Upper lobe of left lung (tissue), 6 donors: ENCODE data around the gene GALK2. TPM values are rescaled to one million over a fixed set of nuclear protein-coding genes. Genes with fewer than 3 reads are reported as not detected.

Source experiments
- ATAC-seq, 2 donors: fragments of 200-7000 bp; cut with Tn5 transposase; one replicate each; pipeline ENCODE4 v1.9.1; 2022; ENCODE audit warnings: mild to moderate bottlenecking in 2 of 2, moderate library complexity in 2 of 2; ENCODE audit not compliant: low FRiP score in 2 of 2
- DNase-seq, 2 donors: peaks; one replicate each; pipeline ENCODE4 v3.0.0-alpha.2; 2019 to 2020
- H3K27ac ChIP-seq, 4 donors: fragments of 200-600 bp; sonication (generic); one replicate each; pipeline ENCODE4 v1.5.1; 2016 to 2019
- H3K27me3 ChIP-seq, 4 donors: fragments of 200-600 bp; sonication (generic); one replicate each; pipeline ENCODE4 v1.5.1; 2017 to 2019
- H3K36me3 ChIP-seq, 4 donors: fragments of 200-600 bp; sonication (generic); one replicate each; pipeline ENCODE4 v1.5.1; 2016 to 2019
- H3K4me1 ChIP-seq, 4 donors: fragments of 200-600 bp; sonication (generic); one replicate each; pipeline ENCODE4 v1.5.1; 2018 to 2019
- H3K4me3 ChIP-seq, 4 donors: fragments of 200-600 bp; sonication (generic); one replicate each; pipeline ENCODE4 v1.5.1; 2017 to 2019; ENCODE audit warnings: mild to moderate bottlenecking in 2 of 4, moderate library complexity in 1 of 4
- H3K9me3 ChIP-seq, 4 donors: fragments of 200-600 bp; sonication (generic); one replicate each; pipeline ENCODE4 v1.5.1; 2018 to 2019
- CTCF ChIP-seq, 6 experiments: fragments of 450-650 bp in 4 of 6; fragments of 200-600 bp in 2 of 6; sonication (generic) in 2 of 6; IDR thresholded peaks; one replicate each; pipeline ENCODE4 v1.5.1; 2016 to 2019; ENCODE audit warnings: antibody characterized with exemption in 6 of 6
- EP300 ChIP-seq, 4 donors: sonication (generic); formaldehyde crosslinking; IDR thresholded peaks; one replicate each; pipeline ENCODE4 v1.5.1; 2017; ENCODE audit warnings: antibody characterized with exemption in 4 of 4, control low read depth in 2 of 4
- POLR2A ChIP-seq, 4 donors: fragments of 450-650 bp; IDR thresholded peaks; one replicate each; pipeline ENCODE4 v1.5.1; 2016 to 2017; ENCODE audit warnings: antibody characterized with exemption in 4 of 4, mild to moderate bottlenecking in 2 of 4
- POLR2AphosphoS5 ChIP-seq, 2 donors: sonication (generic); formaldehyde crosslinking; IDR thresholded peaks; one replicate each; pipeline ENCODE4 v1.5.1; 2017; ENCODE audit warnings: antibody characterized with exemption in 2 of 2
- WGBS, 2 donors: methylation state at CpG; one replicate each; pipeline ENCODE4 v1.1.5; 2017 to 2018; 5-methylcytosine and 5-hydroxymethylcytosine counted together
- total RNA-seq, 6 donors: library from RNA; depleted of rRNA in 4 of 6; stranded (reverse); fragments of >200 nt in 4 of 6; gene quantifications; one replicate each; pipeline versions ENCODE4 v1.1.0 to v1.2.1, GENCODE V29; 2016 to 2021
- donor health status: DM: no; HTN: no; CAD: no; lungs with moderate emphysema.
- donor health status: DM: no; HTN: yes; CAD: no; lungs with severe emphysema.

GALK2 gene
- total RNA-seq, 6 donors from 2014 or later, result 14.2 to 63.9 (median 40.7) TPM

DNA sequence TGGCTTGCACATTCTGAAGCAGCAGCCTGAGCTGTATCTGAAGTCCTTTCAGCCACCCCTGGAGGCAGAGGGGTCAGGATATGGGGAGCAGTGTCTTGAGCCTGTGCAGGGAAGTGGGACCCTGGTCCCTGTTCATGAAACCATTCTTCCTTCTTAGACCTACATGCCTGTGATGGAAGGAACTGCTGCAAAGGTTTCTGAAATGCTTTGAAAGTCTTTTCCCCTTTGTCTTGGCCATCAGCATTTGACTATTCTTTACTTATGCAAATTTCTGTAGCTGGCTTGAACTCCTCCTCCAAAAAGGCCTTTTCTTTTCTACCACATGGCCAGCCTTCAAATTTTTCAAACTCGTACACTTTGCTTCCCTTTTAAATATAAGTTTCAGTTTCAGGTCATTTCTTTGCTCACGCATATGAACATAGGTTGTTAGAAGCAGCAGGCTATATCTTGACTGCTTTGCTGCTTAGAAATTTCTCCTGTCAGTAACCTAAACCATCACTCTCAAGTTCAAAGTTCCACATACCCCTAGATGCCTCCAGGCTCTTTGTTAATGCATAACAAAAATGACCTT, 62.3 kb downstream of the GALK2 start:
- no peak for TF ChIP-seq POLR2AphosphoS5 (IDR thresholded peaks at IDR 0.05)
- TF ChIP-seq CTCF (IDR thresholded peaks at IDR 0.05), result no peak
- no peak for TF ChIP-seq POLR2A (IDR thresholded peaks at IDR 0.05)
- TF ChIP-seq EP300 (IDR thresholded peaks at IDR 0.05), result no peak
- WGBS, 2 donors, result 68 to 81% methylated on average over 2 of the region's 2 CpGs
- Histone ChIP-seq H3K27ac (no peak overlapping the region), H3K4me1 (peaks cover 4 to 15% (median 8%) of the 10 kb centered on the region in 4 donors), H3K4me3 (no peak overlapping the region), H3K9me3 (peaks cover 0 to 3% (median 0%) of the 10 kb centered on the region in 4 donors), H3K27me3 (no peaks in the 10 kb centered on the region), H3K36me3 (peaks cover 0 to 6% (median 0%) of the 10 kb centered on the region in 4 donors)
- no peak for DNase-seq
- no peak for ATAC-seq

- TF ChIP-seq EP300 (IDR thresholded peaks at IDR 0.05) (no peak), POLR2AphosphoS5 (IDR thresholded peaks at IDR 0.05) (no peak), CTCF (IDR thresholded peaks at IDR 0.05) (peak; percentile 45 to 83 (median 66)), POLR2A (IDR thresholded peaks at IDR 0.05) (no peak)
- Histone ChIP-seq H3K27me3 (no peaks in the 10 kb centered on the region), H3K4me3 (no peak overlapping the region), H3K27ac (no peak overlapping the region), H3K36me3 (peaks cover 0 to 18% (median 0%) of the 10 kb centered on the region in 4 donors), H3K4me1 (peaks cover 4 to 13% (median 8%) of the 10 kb centered on the region in 4 donors), H3K9me3 (no peaks in the 10 kb centered on the region)
- ATAC-seq (peak; percentile 70 to 86), DNase-seq (peak in 1 of 2 donors; percentile 45)
- WGBS, 2 donors, result 36 to 37% methylated on average over 3 of the region's 3 CpGs
Measured at GRCh38 chr15:49235446-49236124, 65.5 kb downstream of the GALK2 start.

GRCh38 chr15:49236869-49237268, 66.8 kb downstream of the GALK2 start:
- TF ChIP-seq CTCF (IDR thresholded peaks at IDR 0.05) (no peak), EP300 (IDR thresholded peaks at IDR 0.05) (no peak), POLR2AphosphoS5 (IDR thresholded peaks at IDR 0.05) (no peak), POLR2A (IDR thresholded peaks at IDR 0.05) (no peak)
- Histone ChIP-seq H3K36me3 (peaks cover 0 to 13% (median 0%) of the 10 kb centered on the region in 4 donors), H3K9me3 (no peaks in the 10 kb centered on the region), H3K27me3 (no peaks in the 10 kb centered on the region), H3K4me1 (peaks cover 4 to 13% (median 8%) of the 10 kb centered on the region in 4 donors), H3K27ac (no peak overlapping the region), H3K4me3 (no peak overlapping the region)
- ATAC-seq, result no peak
- DNase-seq, result no peak

GRCh38 chr15:49238342-49238741, 68.3 kb downstream of the GALK2 start:
- H3K4me1 ChIP-seq, result peaks cover 4 to 13% (median 8%) of the 10 kb centered on the region in 4 donors
- no peak for TF ChIP-seq POLR2AphosphoS5 (IDR thresholded peaks at IDR 0.05)
- no peak for TF ChIP-seq CTCF (IDR thresholded peaks at IDR 0.05)
- TF ChIP-seq EP300 (IDR thresholded peaks at IDR 0.05), result no peak
- no peak for TF ChIP-seq POLR2A (IDR thresholded peaks at IDR 0.05)
- ATAC-seq (no peak), DNase-seq (no peak)
- no peak overlapping the region for H3K4me3 ChIP-seq
- H3K27me3 ChIP-seq, result no peaks in the 10 kb centered on the region
- WGBS, 2 donors, result 47 to 61% methylated on average over 2 of the region's 2 CpGs
- no peak overlapping the region for H3K27ac ChIP-seq
- H3K9me3 ChIP-seq, result no peaks in the 10 kb centered on the region
- peaks cover 0 to 21% (median 5%) of the 10 kb centered on the region in 4 donors for H3K36me3 ChIP-seq
